Calu3 (cell line): ENCODE measurements around the gene GRK1. TPM values are rescaled to one million over a fixed set of nuclear protein-coding genes. Genes with fewer than 3 reads are reported as not detected.

ENCODE experiments used
- BruUV-seq: library from RNA; stranded (reverse); fragments of 400-500 nt; replicated peaks from 2 replicates; lab custom pipeline; 2021; lab: Mats Ljungman, UMichigan
- CTCF ChIA-PET: fragments of 300-600 bp; sonication (Branson Sonifier 250); formaldehyde crosslinking; loops from one replicate; lab custom pipeline; 2022; ENCODE audit warnings: antibody characterized with exemption; lab: Charles Lee
- DNase-seq: peaks from one replicate; pipeline ENCODE4 v3.0.0; 2022
- H3K27ac Mint-ChIP-seq: one replicate; pipeline ENCODE4 v1.8.0; 2022; ENCODE audit warnings: mixed read lengths; ENCODE audit not compliant: unreplicated experiment
- H3K27me3 Mint-ChIP-seq: one replicate; pipeline ENCODE4 v1.8.0; 2022; ENCODE audit warnings: mixed read lengths; ENCODE audit not compliant: unreplicated experiment
- H3K36me3 Mint-ChIP-seq: one replicate; pipeline ENCODE4 v1.8.0; 2022; ENCODE audit warnings: mild to moderate bottlenecking, moderate library complexity, mixed read lengths; ENCODE audit not compliant: insufficient read depth, unreplicated experiment
- H3K4me1 Mint-ChIP-seq: one replicate; pipeline ENCODE4 v1.8.0; 2022; ENCODE audit warnings: mild to moderate bottlenecking, low read depth, mixed read lengths; ENCODE audit not compliant: unreplicated experiment
- H3K4me3 Mint-ChIP-seq: one replicate; pipeline ENCODE4 v1.8.0; 2022; ENCODE audit warnings: mild to moderate bottlenecking, low read depth, moderate library complexity, mixed read lengths; ENCODE audit not compliant: unreplicated experiment
- H3K9me3 Mint-ChIP-seq: one replicate; pipeline ENCODE4 v1.8.0; 2022; ENCODE audit warnings: low read depth, mixed read lengths; ENCODE audit not compliant: unreplicated experiment
- intact Hi-C: fragments of 100-400 bp; cut with micrococcal nuclease; formaldehyde crosslinking; loops from one replicate; pipeline ENCODE4 v1.10.0; 2022; ENCODE audit not compliant: unreplicated experiment
- total RNA-seq: library from RNA; stranded (reverse); gene quantifications from 2 replicates; pipeline ENCODE4 v1.2.3, GENCODE V29; 2022
- TF ChIP-seq, protein P1 (sequence below): fragments of 200-600 bp; IDR thresholded peaks from one replicate; pipeline ENCODE4 v1.8.0; 2022; ENCODE audit warnings: antibody characterized with exemption; ENCODE audit not compliant: unreplicated experiment

The GRK1 gene
- total RNA-seq, 1 experiment from 2014 or later, result not detected

DNA sequence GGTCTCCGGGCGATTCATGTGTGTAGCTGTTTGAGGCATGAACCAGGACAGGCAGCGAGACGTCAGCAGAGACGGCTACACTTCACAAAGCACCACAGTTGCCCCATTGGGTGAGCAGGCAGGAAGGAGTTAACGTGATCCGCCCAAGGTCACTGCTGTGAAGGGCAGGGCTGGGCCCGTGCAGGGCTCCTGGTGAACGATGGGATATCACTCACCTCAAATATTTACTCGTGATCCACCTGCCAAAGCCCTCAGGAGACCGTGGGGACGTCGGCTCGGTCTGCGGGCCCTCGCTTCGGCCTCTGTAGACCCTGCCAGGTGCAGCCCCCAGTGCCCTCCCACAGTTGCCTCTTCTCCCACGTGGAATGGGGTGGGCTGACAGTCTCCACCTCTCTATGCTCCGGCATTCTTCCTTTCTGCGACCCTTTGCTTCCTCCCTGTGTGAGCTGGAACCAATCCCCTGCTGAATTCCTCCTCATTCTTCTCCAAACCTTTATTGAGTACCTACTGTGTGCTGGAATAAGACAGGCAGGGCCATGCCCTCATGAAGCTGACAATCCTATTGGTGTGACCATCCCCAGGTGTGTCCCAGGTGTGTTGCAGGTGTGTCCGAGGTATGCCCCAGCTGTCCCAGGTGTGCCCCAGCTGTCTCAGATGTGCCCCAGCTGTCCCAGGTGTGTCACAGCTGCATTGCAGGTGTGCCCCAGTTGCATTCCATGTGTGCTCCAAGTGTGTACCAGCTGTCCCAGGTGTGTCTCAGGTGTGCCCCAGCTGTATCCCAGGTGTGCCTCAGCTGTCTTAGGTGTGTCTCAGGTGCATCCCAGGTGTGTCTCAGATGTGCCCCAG, 2.0 kb upstream of the GRK1 start:
- Mint-ChIP-seq H3K27me3 (peaks cover 12% of the 10 kb centered on the region), H3K27ac (no peak overlapping the region), H3K4me1 (no peaks in the 10 kb centered on the region), H3K9me3 (peaks cover 5% of the 10 kb centered on the region), H3K36me3 (no peaks in the 10 kb centered on the region), H3K4me3 (no peak overlapping the region)
- TF ChIP-seq, protein P1, sequence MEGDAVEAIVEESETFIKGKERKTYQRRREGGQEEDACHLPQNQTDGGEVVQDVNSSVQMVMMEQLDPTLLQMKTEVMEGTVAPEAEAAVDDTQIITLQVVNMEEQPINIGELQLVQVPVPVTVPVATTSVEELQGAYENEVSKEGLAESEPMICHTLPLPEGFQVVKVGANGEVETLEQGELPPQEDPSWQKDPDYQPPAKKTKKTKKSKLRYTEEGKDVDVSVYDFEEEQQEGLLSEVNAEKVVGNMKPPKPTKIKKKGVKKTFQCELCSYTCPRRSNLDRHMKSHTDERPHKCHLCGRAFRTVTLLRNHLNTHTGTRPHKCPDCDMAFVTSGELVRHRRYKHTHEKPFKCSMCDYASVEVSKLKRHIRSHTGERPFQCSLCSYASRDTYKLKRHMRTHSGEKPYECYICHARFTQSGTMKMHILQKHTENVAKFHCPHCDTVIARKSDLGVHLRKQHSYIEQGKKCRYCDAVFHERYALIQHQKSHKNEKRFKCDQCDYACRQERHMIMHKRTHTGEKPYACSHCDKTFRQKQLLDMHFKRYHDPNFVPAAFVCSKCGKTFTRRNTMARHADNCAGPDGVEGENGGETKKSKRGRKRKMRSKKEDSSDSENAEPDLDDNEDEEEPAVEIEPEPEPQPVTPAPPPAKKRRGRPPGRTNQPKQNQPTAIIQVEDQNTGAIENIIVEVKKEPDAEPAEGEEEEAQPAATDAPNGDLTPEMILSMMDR, result no peak
- CTCF ChIA-PET, result no interaction called here
- intact Hi-C loops, result no loop called here
- no TSS peak for BruUV-seq
- DNase-seq, result no peak

DNA sequence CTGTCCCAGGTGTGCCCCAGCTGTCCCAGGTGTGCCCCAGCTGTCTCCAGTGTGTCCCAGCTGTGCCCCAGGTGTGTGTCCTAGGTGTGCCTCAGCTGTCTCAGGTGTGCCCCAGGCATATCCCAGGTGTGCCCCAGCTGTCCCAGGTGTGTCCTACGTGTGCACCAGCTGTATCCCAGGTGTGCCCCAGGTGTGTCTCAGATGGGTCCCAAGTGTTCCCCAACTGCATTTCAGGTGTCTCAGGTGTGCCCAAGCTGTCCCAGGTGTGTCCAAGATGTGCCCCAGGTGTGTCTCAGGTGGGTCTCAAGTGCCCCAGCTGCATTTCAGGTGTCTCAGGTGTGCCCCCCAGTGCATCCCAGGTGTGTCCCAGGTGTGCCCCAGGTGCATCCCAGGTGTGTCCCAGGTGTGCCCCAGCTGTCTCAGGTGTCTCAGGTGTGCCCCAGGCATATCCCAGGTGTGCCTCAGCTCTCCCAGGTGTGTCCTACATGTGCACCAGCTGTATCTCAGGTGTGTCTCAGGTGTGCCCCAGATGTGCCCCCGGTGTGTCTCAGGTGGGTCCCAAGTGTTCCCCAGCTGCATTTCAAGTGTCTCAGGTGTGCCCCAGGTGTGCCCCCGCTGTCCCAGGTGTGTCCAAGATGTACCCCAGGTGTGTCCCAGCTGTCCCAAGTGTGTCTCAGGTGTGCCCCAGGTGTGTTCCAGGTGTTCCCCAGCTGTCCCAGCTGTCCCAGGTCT, 1.3 kb upstream of the GRK1 start:
- no peak overlapping the region for H3K27ac Mint-ChIP-seq
- no peaks in the 10 kb centered on the region for H3K4me1 Mint-ChIP-seq
- no TSS peak for BruUV-seq

DNA sequence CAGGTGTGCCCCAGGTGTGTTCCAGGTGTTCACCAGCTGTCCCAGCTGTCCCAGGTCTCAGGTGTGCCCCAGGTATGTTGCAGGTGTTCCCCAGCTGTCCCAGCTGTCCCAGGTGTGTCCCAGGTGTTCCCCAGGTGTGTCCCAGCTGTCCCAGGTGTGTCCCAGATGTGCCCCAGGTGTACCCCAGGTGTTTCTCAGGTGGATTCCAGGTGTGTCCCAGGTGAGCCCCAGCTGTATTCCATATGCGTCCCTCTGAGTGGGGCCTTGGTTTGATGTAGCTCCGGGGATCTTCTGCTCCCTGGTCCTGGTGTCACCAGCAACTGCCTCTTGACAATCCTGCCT, 719 bp upstream of the GRK1 start:
- H3K36me3 Mint-ChIP-seq, result no peaks in the 10 kb centered on the region
- peaks cover 2% of the 10 kb centered on the region for H3K9me3 Mint-ChIP-seq
- H3K4me3 Mint-ChIP-seq, result no peak overlapping the region
- no peak for DNase-seq
- BruUV-seq, result no TSS peak
- no peak overlapping the region for H3K27ac Mint-ChIP-seq
- CTCF ChIA-PET, result no interaction called here
- intact Hi-C loops, result no loop called here
- no peaks in the 10 kb centered on the region for H3K4me1 Mint-ChIP-seq
- TF ChIP-seq, protein P1, result no peak
- H3K27me3 Mint-ChIP-seq, result peaks cover 12% of the 10 kb centered on the region

More for the DNA sequence above, 1.3 kb upstream of the GRK1 start:
- Mint-ChIP-seq H3K36me3 (no peaks in the 10 kb centered on the region), H3K4me3 (no peak overlapping the region), H3K9me3 (peaks cover 5% of the 10 kb centered on the region), H3K27me3 (peaks cover 12% of the 10 kb centered on the region)
- TF ChIP-seq, protein P1, result no peak
- CTCF ChIA-PET, result no interaction called here
- DNase-seq, result no peak
- intact Hi-C loops, result no loop called here

DNA sequence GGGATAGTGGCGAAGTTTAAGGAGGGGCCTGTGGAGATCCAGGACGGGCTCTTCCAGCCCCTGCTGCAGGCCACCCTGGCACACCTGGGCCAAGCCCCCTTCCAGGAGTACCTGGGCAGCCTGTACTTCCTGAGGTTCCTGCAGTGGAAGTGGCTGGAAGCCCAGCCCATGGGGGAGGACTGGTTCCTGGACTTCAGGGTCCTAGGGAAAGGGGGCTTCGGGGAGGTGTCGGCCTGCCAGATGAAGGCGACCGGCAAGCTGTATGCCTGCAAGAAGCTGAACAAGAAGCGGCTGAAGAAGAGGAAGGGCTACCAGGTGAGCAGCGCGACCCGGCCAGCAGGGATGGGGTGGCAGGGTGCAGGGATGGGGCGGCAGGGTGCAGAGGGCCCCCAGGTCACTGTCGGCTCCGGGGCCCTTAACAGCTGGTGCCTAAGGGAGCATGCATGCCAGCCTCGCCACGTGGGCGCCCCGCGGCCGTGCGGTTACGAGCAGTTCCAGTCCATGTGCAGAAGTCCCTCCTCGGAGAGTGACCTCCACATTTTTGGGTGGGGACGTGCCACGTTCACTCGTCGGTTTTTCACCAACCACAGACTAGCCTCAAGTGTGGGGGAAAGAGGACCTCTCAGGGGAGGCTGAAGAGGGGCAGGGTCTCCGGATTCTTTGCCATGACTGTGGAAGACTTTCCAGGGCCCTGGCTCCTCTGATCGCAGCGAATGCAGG, 912 bp downstream of the GRK1 start:
- intact Hi-C loops, result no loop called here
- no TSS peak for BruUV-seq
- CTCF ChIA-PET, result no interaction called here
- Mint-ChIP-seq H3K27me3 (peaks cover 12% of the 10 kb centered on the region), H3K9me3 (peaks cover 6% of the 10 kb centered on the region), H3K27ac (no peak overlapping the region), H3K4me3 (no peak overlapping the region), H3K4me1 (no peaks in the 10 kb centered on the region), H3K36me3 (no peaks in the 10 kb centered on the region)
- TF ChIP-seq, protein P1, result no peak
- DNase-seq, result no peak
